ENCODE results near the gene SERPINB1. TPM values are rescaled to one million over a fixed set of nuclear protein-coding genes. Genes with fewer than 3 reads are reported as not detected.

The SERPINB1 gene
- total and polyA plus RNA-seq, 9 of the 15 experiments (the other 6 are each of a cell fraction or from before 2014, with no cell fraction given), result 33.9 to 108 (median 63.8) TPM

- FAIRE-seq, result no peak
- BruUV-seq (replicated peaks), result no TSS peak
- intact Hi-C loops (cut with micrococcal nuclease), result no loop called here
Measured at GRCh38 chr6:2819115-2819514, 22.5 kb downstream of the SERPINB1 start.

GRCh38 chr6:2818593-2818992 is 23.1 kb downstream of the SERPINB1 start:
- Histone ChIP-seq H4K20me1 (replicated peaks; ENCODE audit: control insufficient read depth, insufficient read depth, low read length) (no peaks in the 10 kb centered on the region), H3K27ac (ENCODE audit: extremely low read depth, low read depth, low read length) (no peak overlapping the region), H3K9ac (ENCODE audit: insufficient read depth in 1 of 2, low read depth in 2 of 2, low read length in 2 of 2) (no peak overlapping the region), H3K79me2 (ENCODE audit: control insufficient read depth, insufficient read depth, low read length) (no peaks in the 10 kb centered on the region), H3K4me2 (ENCODE audit: insufficient read depth, low read length) (no peak overlapping the region), H3K27me3 (ENCODE audit: control insufficient read depth in 2 of 2, insufficient read depth in 2 of 2, low read length in 2 of 2) (no peaks in the 10 kb centered on the region), H2AFZ (ENCODE audit: low read depth, low read length) (no peak overlapping the region), H3K4me3 (no peak overlapping the region), H3K9me1 (ENCODE audit: control insufficient read depth, insufficient read depth, low read length) (no peaks in the 10 kb centered on the region), H3K4me1 (replicated peaks in 1 of 2; ENCODE audit: control insufficient read depth in 2 of 2, insufficient read depth in 2 of 2, low read length in 2 of 2) (no peaks in the 10 kb centered on the region), H3K9me3 (replicated peaks; ENCODE audit: control insufficient read depth, insufficient read depth, low read depth, low read length) (peaks cover 7% of the 10 kb centered on the region), H3K36me3 (ENCODE audit: control insufficient read depth, insufficient read depth, low read length) (no peaks in the 10 kb centered on the region)
- intact Hi-C loops (cut with micrococcal nuclease) (no loop called here), in situ Hi-C loops (cut with MboI) (no loop called here)
- no peak for FAIRE-seq
- POLR2A ChIA-PET, result interaction anchor here (0.6 to 2.4 kb wide), 5 partner anchors 10 to 445 kb away, joined by 3 to 18 read pairs (median 4); partner anchors contain the start of gene SERPINB1
- no TSS peak for BruUV-seq (replicated peaks)
- TF ChIP-seq RFX1 (IDR thresholded peaks at IDR 0.05) (peak; percentile 54), CEBPG (CRISPR knock-in tag; IDR thresholded peaks at IDR 0.05) (no peak), CEBPG (tag; conservative IDR thresholded peaks at IDR 0.05 in 1 of 2, IDR thresholded peaks at IDR 0.05 in 1 of 2) (no peak), FOXJ2 (tag; IDR thresholded peaks at IDR 0.05) (0 out of 2 replicates have a peak, but pooled peaks have one; percentile 25)
- CTCF ChIA-PET (ENCODE audit: low intra/inter-chr PET ratio), result interaction anchor here (0.6 kb wide), 1 partner anchor 1481 kb away, joined by 4 read pairs; no protein-coding TSS in a partner anchor
- 40% methylated on average over 3 of the region's 3 CpGs for WGBS (ENCODE audit: insufficient coverage, low coverage, missing lambda C conversion rate)
- no peak for ATAC-seq
- DNase-seq (ENCODE audit: extremely low read depth in 1 of 4, low spot score in 3 of 4), result no peak

More at GRCh38 chr6:2819115-2819514, 22.5 kb downstream of the SERPINB1 start:
- ATAC-seq (no peak), DNase-seq (ENCODE audit: extremely low read depth in 1 of 4, low spot score in 3 of 4) (no peak)
- 57% methylated on average over 5 of the region's 5 CpGs for WGBS (ENCODE audit: insufficient coverage, low coverage, missing lambda C conversion rate)
- H3K27me3 ChIP-seq (ENCODE audit: control insufficient read depth in 2 of 2, insufficient read depth in 2 of 2, low read length in 2 of 2), result no peaks in the 10 kb centered on the region
- TF ChIP-seq ZNF436 (CRISPR knock-in tag; IDR thresholded peaks at IDR 0.05) (no peak), PHF8 (IDR thresholded peaks at IDR 0.05; ENCODE audit: borderline replicate concordance, low read length) (no peak), GTF2A2 (tag; IDR thresholded peaks at IDR 0.05) (no peak), ZNF764 (CRISPR knock-in tag; IDR thresholded peaks at IDR 0.05; ENCODE audit: low read depth) (no peak), KLF6 (CRISPR knock-in tag; IDR thresholded peaks at IDR 0.05; ENCODE audit: borderline replicate concordance) (no peak), ARHGAP35 (IDR thresholded peaks at IDR 0.05; ENCODE audit: partially characterized antibody) (no peak), KAT8 (IDR thresholded peaks at IDR 0.05; ENCODE audit: low read depth) (no peak), KDM1A (IDR thresholded peaks at IDR 0.05) (no peak), POLR3G (IDR thresholded peaks at IDR 0.05; ENCODE audit: extremely low read depth, insufficient read length, insufficient replicate concordance) (no peak), EZH2 (IDR thresholded peaks at IDR 0.05; ENCODE audit: borderline replicate concordance, low read depth, low read length) (no peak), RB1 (IDR thresholded peaks at IDR 0.05; ENCODE audit: low read depth) (no peak), NFIX (CRISPR knock-in tag; IDR thresholded peaks at IDR 0.05; ENCODE audit: low read depth) (no peak), PHB (CRISPR knock-in tag; IDR thresholded peaks at IDR 0.05) (no peak), ZNF717 (CRISPR knock-in tag; IDR thresholded peaks at IDR 0.05) (no peak), HMG20A (CRISPR knock-in tag; conservative IDR thresholded peaks at IDR 0.05) (no peak), TRIM28 (IDR thresholded peaks at IDR 0.05) (no peak)
- ChIA-PET CTCF (ENCODE audit: low intra/inter-chr PET ratio) (interaction anchor here (0.6 kb wide), 1 partner anchor 1482 kb away, joined by 4 read pairs; no protein-coding TSS in a partner anchor), POLR2A (interaction anchor here (0.6 to 2.4 kb wide), 3 partner anchors 14 to 445 kb away, joined by 4 to 18 read pairs (median 5); partner anchors contain the start of gene SERPINB1)
- H2AFZ ChIP-seq (ENCODE audit: low read depth, low read length), result no peak overlapping the region
- H3K27ac ChIP-seq (ENCODE audit: extremely low read depth, low read depth, low read length), result no peak overlapping the region
- no peak overlapping the region for H3K9ac ChIP-seq (ENCODE audit: insufficient read depth in 1 of 2, low read depth in 2 of 2, low read length in 2 of 2)
- H3K9me1 ChIP-seq (ENCODE audit: control insufficient read depth, insufficient read depth, low read length), result no peaks in the 10 kb centered on the region
- peaks cover 7% of the 10 kb centered on the region; the same call in 1 of the 2 replicates for H3K9me3 ChIP-seq (replicated peaks; ENCODE audit: control insufficient read depth, insufficient read depth, low read depth, low read length)
- H3K36me3 ChIP-seq (ENCODE audit: control insufficient read depth, insufficient read depth, low read length), result no peaks in the 10 kb centered on the region
- H4K20me1 ChIP-seq (replicated peaks; ENCODE audit: control insufficient read depth, insufficient read depth, low read length), result no peaks in the 10 kb centered on the region
- H3K79me2 ChIP-seq (ENCODE audit: control insufficient read depth, insufficient read depth, low read length), result no peaks in the 10 kb centered on the region
- H3K4me1 ChIP-seq (replicated peaks in 1 of 2; ENCODE audit: control insufficient read depth in 2 of 2, insufficient read depth in 2 of 2, low read length in 2 of 2), result no peaks in the 10 kb centered on the region
- no peak overlapping the region for H3K4me3 ChIP-seq
- in situ Hi-C loops (cut with MboI), result no loop called here
- H3K4me2 ChIP-seq (ENCODE audit: insufficient read depth, low read length), result no peak overlapping the region
